SU-DHL-6 (cell line): ENCODE results near the gene CCDC34.

Experiments
- H2AFZ ChIP-seq: fragments of 200-600 bp; sonication (generic); 2 replicates; pipeline ENCODE4 v1.6.1; 2014; ENCODE audit warnings: low read depth, mild to moderate bottlenecking, moderate library complexity, mixed read lengths, antibody characterized with exemption, low read length; ENCODE audit not compliant: severe bottlenecking
- H3F3A ChIP-seq: fragments of 200-600 bp; shearing (Covaris generic); 2 replicates; pipeline ENCODE4 v1.6.0; 2016; ENCODE audit warnings: antibody characterized with exemption, mild to moderate bottlenecking; ENCODE audit not compliant: insufficient read depth
- H3K27ac ChIP-seq: fragments of 200-600 bp; sonication (generic); 2 replicates; pipeline ENCODE4 v1.5.1; 2016; ENCODE audit warnings: low read depth, mild to moderate bottlenecking, low read length, moderate library complexity, mixed read lengths
- H3K27me3 ChIP-seq: fragments of 200-600 bp; sonication (generic), shearing (Covaris generic); 2 replicates; pipeline ENCODE4 v1.6.0; 2014; ENCODE audit warnings: mild to moderate bottlenecking, low read length
- H3K36me3 ChIP-seq: fragments of 200-600 bp; sonication (generic); 2 replicates; pipeline ENCODE4 v1.6.1; 2014; ENCODE audit warnings: mild to moderate bottlenecking, low read length, mixed read lengths
- H3K4me2 ChIP-seq: fragments of 300-600, 200-600 bp; shearing (Covaris generic), sonication (generic); 2 replicates; pipeline ENCODE4 v1.6.0; 2014; ENCODE audit warnings: low read length, low read depth, mild to moderate bottlenecking; ENCODE audit not compliant: poor library complexity, severe bottlenecking
- H3K4me3 ChIP-seq: fragments of 200-600 bp; sonication (generic); 2 replicates; pipeline ENCODE4 v1.5.1; 2014; ENCODE audit warnings: antibody characterized with exemption, low read length, mild to moderate bottlenecking, mixed read lengths; ENCODE audit not compliant: insufficient read depth, poor library complexity, severe bottlenecking
- H3K79me2 ChIP-seq: fragments of 200-600 bp; sonication (generic); 2 replicates; pipeline ENCODE4 v1.6.1; 2014; ENCODE audit warnings: mild to moderate bottlenecking, low read length, moderate library complexity; ENCODE audit not compliant: insufficient read depth
- H3K9ac ChIP-seq: fragments of 200-600 bp; sonication (generic); 2 replicates; pipeline ENCODE4 v1.7.0; 2014; ENCODE audit warnings: mild to moderate bottlenecking, low read length
- H3K9me2 ChIP-seq: fragments of 200-600 bp; sonication (generic); replicated peaks from 2 replicates; pipeline ENCODE4 v1.6.1; 2014; ENCODE audit warnings: low read length; ENCODE audit not compliant: insufficient read depth
- H3K9me3 ChIP-seq: fragments of 200-600 bp; sonication (generic); 2 replicates; pipeline ENCODE4 v1.6.1; 2014; ENCODE audit warnings: low read length, mixed read lengths; ENCODE audit not compliant: insufficient read depth
- H4K20me1 ChIP-seq: fragments of 200-600 bp; sonication (generic); 2 replicates; pipeline ENCODE4 v1.6.1; 2014; ENCODE audit warnings: low read depth, mild to moderate bottlenecking, antibody characterized with exemption, low read length, moderate library complexity, mixed read lengths
- EZH2phosphoT487 ChIP-seq: fragments of 200-600 bp; sonication (generic), shearing (Covaris generic); conservative IDR thresholded peaks from 2 replicates; pipeline ENCODE4 v1.6.1; 2018; ENCODE audit warnings: mild to moderate bottlenecking, antibody characterized with exemption, low read length, moderate library complexity, mixed read lengths
- TF ChIP-seq, protein P1 (sequence below): fragments of 200-600 bp; sonication (generic); IDR thresholded peaks from one replicate; pipeline ENCODE4 v1.5.1; 2017; ENCODE audit warnings: antibody characterized with exemption, mild to moderate bottlenecking, low read length, moderate library complexity; ENCODE audit not compliant: insufficient read depth, poor library complexity, severe bottlenecking

Gene CCDC34

DNA sequence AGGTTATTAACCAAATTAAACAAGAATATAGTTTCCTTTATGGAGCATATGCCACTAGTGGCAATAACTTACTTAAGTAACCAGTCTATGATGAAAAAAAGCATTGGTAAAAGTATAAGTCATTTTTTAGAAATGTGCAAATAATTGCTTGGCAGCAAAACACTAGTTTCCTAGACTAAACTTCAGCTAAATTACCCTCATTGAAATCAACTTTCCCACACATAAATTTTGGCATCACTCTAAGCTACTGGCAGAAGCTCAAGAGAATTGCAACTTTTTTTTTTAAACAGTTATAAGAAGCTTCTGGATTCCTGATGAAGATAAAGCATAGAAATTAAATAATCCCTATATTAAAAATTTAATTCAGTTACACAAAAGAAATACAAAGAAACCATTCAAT is 12.5 kb downstream of the CCDC34 start:
- Histone ChIP-seq H4K20me1 (no peaks in the 10 kb centered on the region), H3K4me2 (no peak overlapping the region), H3K9me3 (no peaks in the 10 kb centered on the region), H2AFZ (no peak overlapping the region), H3K9ac (no peak overlapping the region), H3F3A (0 out of 2 replicates have a peak, but pooled peaks cover 3% of the 10 kb centered on the region), H3K27me3 (no peaks in the 10 kb centered on the region), H3K27ac (no peak overlapping the region), H3K79me2 (no peaks in the 10 kb centered on the region), H3K36me3 (peaks cover 15% of the 10 kb centered on the region; the same call in 1 of the 2 replicates), H3K9me2 (no peaks in the 10 kb centered on the region), H3K4me3 (no peak overlapping the region)
- TF ChIP-seq, protein P1, sequence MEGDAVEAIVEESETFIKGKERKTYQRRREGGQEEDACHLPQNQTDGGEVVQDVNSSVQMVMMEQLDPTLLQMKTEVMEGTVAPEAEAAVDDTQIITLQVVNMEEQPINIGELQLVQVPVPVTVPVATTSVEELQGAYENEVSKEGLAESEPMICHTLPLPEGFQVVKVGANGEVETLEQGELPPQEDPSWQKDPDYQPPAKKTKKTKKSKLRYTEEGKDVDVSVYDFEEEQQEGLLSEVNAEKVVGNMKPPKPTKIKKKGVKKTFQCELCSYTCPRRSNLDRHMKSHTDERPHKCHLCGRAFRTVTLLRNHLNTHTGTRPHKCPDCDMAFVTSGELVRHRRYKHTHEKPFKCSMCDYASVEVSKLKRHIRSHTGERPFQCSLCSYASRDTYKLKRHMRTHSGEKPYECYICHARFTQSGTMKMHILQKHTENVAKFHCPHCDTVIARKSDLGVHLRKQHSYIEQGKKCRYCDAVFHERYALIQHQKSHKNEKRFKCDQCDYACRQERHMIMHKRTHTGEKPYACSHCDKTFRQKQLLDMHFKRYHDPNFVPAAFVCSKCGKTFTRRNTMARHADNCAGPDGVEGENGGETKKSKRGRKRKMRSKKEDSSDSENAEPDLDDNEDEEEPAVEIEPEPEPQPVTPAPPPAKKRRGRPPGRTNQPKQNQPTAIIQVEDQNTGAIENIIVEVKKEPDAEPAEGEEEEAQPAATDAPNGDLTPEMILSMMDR: no peak
- no peak for TF ChIP-seq EZH2phosphoT487

- Histone ChIP-seq H4K20me1 (no peaks in the 10 kb centered on the region), H3K79me2 (no peaks in the 10 kb centered on the region), H3K9me2 (no peaks in the 10 kb centered on the region), H3K4me2 (no peak overlapping the region), H3K9me3 (no peaks in the 10 kb centered on the region), H3F3A (0 out of 2 replicates have a peak, but pooled peaks cover 3% of the 10 kb centered on the region), H3K9ac (no peak overlapping the region), H3K27me3 (no peaks in the 10 kb centered on the region), H3K27ac (no peak overlapping the region), H3K36me3 (peaks cover 15% of the 10 kb centered on the region; the same call in 1 of the 2 replicates), H3K4me3 (no peak overlapping the region), H2AFZ (no peak overlapping the region)
- TF ChIP-seq EZH2phosphoT487: no peak
- TF ChIP-seq, protein P1: no peak
Measured at GRCh38 chr11:27349919-27350318, 13.1 kb downstream of the CCDC34 start.

GRCh38 chr11:27348340-27348873 is 14.6 kb downstream of the CCDC34 start:
- H3K9me2 ChIP-seq: no peaks in the 10 kb centered on the region
- no peaks in the 10 kb centered on the region for H3K79me2 ChIP-seq
- H3K27ac ChIP-seq: no peak overlapping the region
- no peak overlapping the region for H2AFZ ChIP-seq
- no peak overlapping the region for H3K4me2 ChIP-seq
- 0 out of 2 replicates have a peak, but pooled peaks cover 3% of the 10 kb centered on the region for H3F3A ChIP-seq
- no peaks in the 10 kb centered on the region for H3K27me3 ChIP-seq
- no peaks in the 10 kb centered on the region for H4K20me1 ChIP-seq
- TF ChIP-seq EZH2phosphoT487: no peak
- TF ChIP-seq, protein P1: no peak
- H3K4me3 ChIP-seq: no peak overlapping the region
- H3K36me3 ChIP-seq: peaks cover 15% of the 10 kb centered on the region; the same call in 1 of the 2 replicates
- no peak overlapping the region for H3K9ac ChIP-seq
- no peaks in the 10 kb centered on the region for H3K9me3 ChIP-seq
